K562 (cell line): ENCODE data around the gene HLTF. TPM values are rescaled to one million over a fixed set of nuclear protein-coding genes. Genes with fewer than 3 reads are reported as not detected.

ENCODE experiments used
- ATAC-seq: fragments of 200-7000 bp; cut with Tn5 transposase; 3 replicates; pipeline ENCODE4 v1.9.1; 2020; ENCODE audit warnings: moderate library complexity
- BruUV-seq: library from RNA; stranded (reverse); fragments of 400-500 nt; replicated peaks from 2 replicates; lab custom pipeline; 2021; lab: Mats Ljungman, UMichigan
- CTCF ChIA-PET: fragments of 300-600 bp; formaldehyde crosslinking; extraction: SDS; loops from one replicate; lab custom pipeline; 2021; ENCODE audit warnings: low intra/inter-chr PET ratio; lab: Yijun Ruan, JAX
- POLR2A ChIA-PET: fragments of 300-600, 350-650 bp; sonication (Branson Sonifier 250); formaldehyde crosslinking; extraction: SDS; loops from one replicate; lab custom pipeline; 2021; ENCODE audit warnings: antibody characterized with exemption, inconsistent platforms; lab: Yijun Ruan, JAX
- DNase-seq, 4 experiments: peaks; one replicate each; pipeline versions ENCODE4 v3.0.0 to v3.0.0-alpha.2; 2011 to 2018; ENCODE audit warnings: low spot score in 3 of 4, mixed read lengths in 3 of 4; ENCODE audit errors: extremely low read depth in 1 of 4
- FAIRE-seq: peaks from 2 replicates; lab custom pipeline; 2011; peaks lifted over from hg19 to GRCh38; lab: Jason Lieb, UNC
- H2AFZ ChIP-seq: 2 replicates; pipeline ENCODE4 v1.6.0; 2011; ENCODE audit warnings: low read depth, low read length, control low read depth, inconsistent platforms
- H3K27ac ChIP-seq: fragments of 200-600 bp; 3 replicates; pipeline ENCODE4 v1.8.0; 2011; ENCODE audit warnings: low read depth, mild to moderate bottlenecking, control low read depth, inconsistent platforms, low read length, moderate library complexity, mixed read lengths; ENCODE audit errors: extremely low read depth
- H3K27me3 ChIP-seq, 2 experiments: fragments of 300-600 bp in 1 of 2; 2 replicates in 1 of 2; 3 replicates in 1 of 2; pipeline versions ENCODE4 v1.6.0 to v1.8.0; 2011; ENCODE audit warnings: inconsistent platforms in 2 of 2, low read length in 2 of 2, mild to moderate bottlenecking in 1 of 2, mixed read lengths in 1 of 2, moderate library complexity in 1 of 2; ENCODE audit not compliant: control insufficient read depth in 2 of 2, insufficient read depth in 2 of 2
- H3K36me3 ChIP-seq: fragments of 300-600 bp; 3 replicates; pipeline ENCODE4 v1.8.0; 2011; ENCODE audit warnings: mild to moderate bottlenecking, low read length, inconsistent platforms; ENCODE audit not compliant: control insufficient read depth, insufficient read depth
- H3K4me1 ChIP-seq, 2 experiments: fragments of 200-600 bp in 1 of 2; replicated peaks in 1 of 2; 2 replicates in 1 of 2; 3 replicates in 1 of 2; pipeline versions ENCODE4 v1.5.1 to v1.8.0; 2011; ENCODE audit warnings: inconsistent platforms in 2 of 2, low read length in 2 of 2, mild to moderate bottlenecking in 1 of 2, mixed read lengths in 1 of 2, moderate library complexity in 1 of 2; ENCODE audit not compliant: control insufficient read depth in 2 of 2, insufficient read depth in 2 of 2
- H3K4me2 ChIP-seq: 2 replicates; pipeline ENCODE4 v1.6.1; 2011; ENCODE audit warnings: low read length, control low read depth, inconsistent platforms, mixed read lengths; ENCODE audit not compliant: insufficient read depth
- H3K4me3 ChIP-seq: fragments of 200-600 bp; sonication (generic), shearing (Covaris generic); 2 replicates; pipeline ENCODE4 v1.5.1; 2016; ENCODE audit warnings: control low read depth, inconsistent platforms
- H3K79me2 ChIP-seq: fragments of 200-600 bp; 3 replicates; pipeline ENCODE4 v1.8.0; 2011; ENCODE audit warnings: low read length, inconsistent platforms; ENCODE audit not compliant: control insufficient read depth, insufficient read depth
- H3K9ac ChIP-seq, 2 experiments: 2 replicates each; pipeline versions ENCODE4 v1.6.0 to v1.6.1; 2011; ENCODE audit warnings: low read depth in 2 of 2, low read length in 2 of 2, control low read depth in 1 of 2, inconsistent platforms in 1 of 2, mild to moderate bottlenecking in 1 of 2, mixed read lengths in 1 of 2; ENCODE audit not compliant: insufficient read depth in 1 of 2
- H3K9me1 ChIP-seq: one replicate; pipeline ENCODE4 v1.6.0; 2011; ENCODE audit warnings: inconsistent platforms, mild to moderate bottlenecking, low read length, moderate library complexity; ENCODE audit not compliant: control insufficient read depth, insufficient read depth
- H3K9me3 ChIP-seq: replicated peaks from 2 replicates; pipeline ENCODE4 v1.5.1; 2011; ENCODE audit warnings: low read depth, low read length, inconsistent platforms; ENCODE audit not compliant: control insufficient read depth, insufficient read depth
- H4K20me1 ChIP-seq: replicated peaks from 2 replicates; pipeline ENCODE4 v1.6.1; 2011; ENCODE audit warnings: low read length, inconsistent platforms, mixed read lengths; ENCODE audit not compliant: control insufficient read depth, insufficient read depth
- E2F3 ChIP-seq: fragments of 250-450 bp; sonication (Bioruptor Pico); IDR thresholded peaks from 2 replicates; pipeline ENCODE4 v1.4.0; 2020; ENCODE audit warnings: mild to moderate bottlenecking
- HDAC6 ChIP-seq: IDR thresholded peaks from 2 replicates; pipeline ENCODE4 v1.6.1; 2012; ENCODE audit warnings: low read depth, mild to moderate bottlenecking, control low read depth, inconsistent platforms, low read length, moderate library complexity
- MBD2 ChIP-seq: sonication (generic); IDR thresholded peaks from 2 replicates; pipeline ENCODE4 v1.6.1; 2016; ENCODE audit warnings: low read depth, borderline replicate concordance
- SMAD3 ChIP-seq: fragments of 450-650 bp; formaldehyde crosslinking; conservative IDR thresholded peaks from 2 replicates; pipeline ENCODE4 v1.4.0; 2020; ENCODE audit warnings: mild to moderate bottlenecking
- TAF7 ChIP-seq: fragments of 450-650 bp; IDR thresholded peaks from 2 replicates; pipeline ENCODE4 v1.6.1; 2016; ENCODE audit warnings: missing genetic modification characterization, missing compliant biosample characterization
- WGBS: fragments of 100-300 bp; shearing (Covaris generic); methylation state at CpG from one replicate; pipeline ENCODE4 v1.1.6; 2016; ENCODE audit warnings: low coverage, mixed read lengths; ENCODE audit not compliant: insufficient coverage; ENCODE audit errors: missing lambda C conversion rate; 5-methylcytosine and 5-hydroxymethylcytosine counted together
- in situ Hi-C: fragments of 300-500 bp; cut with MboI; formaldehyde crosslinking; loops from 4 replicates; pipeline ENCODE4 v1.15.0; 2018; ENCODE audit warnings: inconsistent platforms, mixed read lengths
- intact Hi-C: fragments of 100-400 bp; cut with micrococcal nuclease; formaldehyde crosslinking; loops from 2 replicates; pipeline ENCODE4 v1.14.2; 2022
- polyA plus RNA-seq, 8 experiments: library from polyadenylated mRNA; depleted of rRNA in 4 of 8; stranded (reverse) in 5 of 8; unstranded in 3 of 8; fragments of >200 nt; fragmentation: Nextera tagmentation in 2 of 8; fragmentation: Illumina TruSeq in 1 of 8; extraction: Ambion mirVana in 2 of 8; extraction: Trizol in 1 of 8; gene quantifications; 2 replicates each; pipeline versions ENCODE4 v1.2.1 to v1.2.3, GENCODE V29; 2011 to 2014; ENCODE audit warnings: inconsistent platforms in 1 of 8, missing spikeins in 1 of 8
- total RNA-seq, 7 experiments: library from RNA; depleted of rRNA in 6 of 7; stranded (reverse); fragments of >200 nt in 6 of 7; fragmentation: Illumina TruSeq in 2 of 7; extraction: Trizol in 2 of 7; gene quantifications; 2 replicates each; pipeline versions ENCODE4 v1.2.1 to v1.2.3, GENCODE V29; 2011 to 2021; ENCODE audit warnings: low replicate concordance in 1 of 7
- TF ChIP-seq, protein P1 (sequence below): fragments of 250-450 bp; sonication (Bioruptor Pico); IDR thresholded peaks from 2 replicates; pipeline ENCODE4 v1.4.0; 2020; ENCODE audit warnings: mild to moderate bottlenecking, moderate library complexity
- TF ChIP-seq, protein P2 (sequence below): fragments of 450-650 bp; formaldehyde crosslinking; IDR thresholded peaks from 2 replicates; pipeline ENCODE4 v1.4.0; 2020; ENCODE audit warnings: mild to moderate bottlenecking, moderate library complexity

Gene HLTF
- total and polyA plus RNA-seq, 9 of the 15 experiments (the other 6 are each of a cell fraction or from before 2014, with no cell fraction given) = 35.1 to 82.4 (median 50.4) TPM

DNA sequence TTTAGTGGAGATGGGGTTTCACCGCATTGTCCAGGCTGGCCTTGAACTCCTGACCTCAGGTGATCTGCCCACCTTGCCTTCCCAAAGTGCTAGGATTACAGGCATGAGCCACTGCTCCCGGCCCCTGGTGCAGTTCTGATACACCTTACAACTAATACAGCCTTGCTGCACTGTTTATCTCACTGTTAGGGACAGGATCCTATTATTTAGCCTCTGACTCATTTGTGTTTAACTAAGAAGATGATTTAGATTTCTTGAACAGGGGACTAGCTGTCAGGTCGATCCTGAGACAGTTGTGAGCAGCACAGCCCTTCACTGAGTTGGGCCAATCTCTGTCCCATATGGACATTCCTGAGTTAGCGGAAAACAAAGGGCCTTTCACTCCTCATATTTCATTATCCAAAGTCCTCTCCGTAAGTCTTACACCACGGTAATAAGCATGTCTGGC lies 75.8 kb downstream of the HLTF start:
- in situ Hi-C loops = no loop called here
- H3K9me1 ChIP-seq = no peaks in the 10 kb centered on the region
- H3K36me3 ChIP-seq = peaks cover 27% of the 10 kb centered on the region
- no peaks in the 10 kb centered on the region for H3K27me3 ChIP-seq
- no peaks in the 10 kb centered on the region for H4K20me1 ChIP-seq
- no peaks in the 10 kb centered on the region; a peak in 1 of 5 replicates for H3K4me1 ChIP-seq
- no peak overlapping the region for H3K9ac ChIP-seq
- H3K4me3 ChIP-seq = no peak overlapping the region
- no peaks in the 10 kb centered on the region for H3K9me3 ChIP-seq
- no peak for ATAC-seq
- intact Hi-C loops = no loop called here
- CTCF ChIA-PET = no interaction called here
- TF ChIP-seq MBD2 (no peak), SMAD3 (CRISPR knock-in tag) (no peak), HDAC6 (no peak), E2F3 (no peak), TAF7 (no peak)
- TF ChIP-seq, protein P1, sequence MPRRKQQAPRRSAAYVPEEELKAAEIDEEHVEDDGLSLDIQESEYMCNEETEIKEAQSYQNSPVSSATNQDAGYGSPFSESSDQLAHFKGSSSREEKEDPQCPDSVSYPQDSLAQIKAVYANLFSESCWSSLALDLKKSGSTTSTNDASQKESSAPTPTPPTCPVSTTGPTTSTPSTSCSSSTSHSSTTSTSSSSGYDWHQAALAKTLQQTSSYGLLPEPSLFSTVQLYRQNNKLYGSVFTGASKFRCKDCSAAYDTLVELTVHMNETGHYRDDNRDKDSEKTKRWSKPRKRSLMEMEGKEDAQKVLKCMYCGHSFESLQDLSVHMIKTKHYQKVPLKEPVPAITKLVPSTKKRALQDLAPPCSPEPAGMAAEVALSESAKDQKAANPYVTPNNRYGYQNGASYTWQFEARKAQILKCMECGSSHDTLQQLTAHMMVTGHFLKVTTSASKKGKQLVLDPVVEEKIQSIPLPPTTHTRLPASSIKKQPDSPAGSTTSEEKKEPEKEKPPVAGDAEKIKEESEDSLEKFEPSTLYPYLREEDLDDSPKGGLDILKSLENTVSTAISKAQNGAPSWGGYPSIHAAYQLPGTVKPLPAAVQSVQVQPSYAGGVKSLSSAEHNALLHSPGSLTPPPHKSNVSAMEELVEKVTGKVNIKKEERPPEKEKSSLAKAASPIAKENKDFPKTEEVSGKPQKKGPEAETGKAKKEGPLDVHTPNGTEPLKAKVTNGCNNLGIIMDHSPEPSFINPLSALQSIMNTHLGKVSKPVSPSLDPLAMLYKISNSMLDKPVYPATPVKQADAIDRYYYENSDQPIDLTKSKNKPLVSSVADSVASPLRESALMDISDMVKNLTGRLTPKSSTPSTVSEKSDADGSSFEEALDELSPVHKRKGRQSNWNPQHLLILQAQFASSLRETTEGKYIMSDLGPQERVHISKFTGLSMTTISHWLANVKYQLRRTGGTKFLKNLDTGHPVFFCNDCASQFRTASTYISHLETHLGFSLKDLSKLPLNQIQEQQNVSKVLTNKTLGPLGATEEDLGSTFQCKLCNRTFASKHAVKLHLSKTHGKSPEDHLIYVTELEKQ (CRISPR knock-in tag) = no peak
- TF ChIP-seq, protein P2, sequence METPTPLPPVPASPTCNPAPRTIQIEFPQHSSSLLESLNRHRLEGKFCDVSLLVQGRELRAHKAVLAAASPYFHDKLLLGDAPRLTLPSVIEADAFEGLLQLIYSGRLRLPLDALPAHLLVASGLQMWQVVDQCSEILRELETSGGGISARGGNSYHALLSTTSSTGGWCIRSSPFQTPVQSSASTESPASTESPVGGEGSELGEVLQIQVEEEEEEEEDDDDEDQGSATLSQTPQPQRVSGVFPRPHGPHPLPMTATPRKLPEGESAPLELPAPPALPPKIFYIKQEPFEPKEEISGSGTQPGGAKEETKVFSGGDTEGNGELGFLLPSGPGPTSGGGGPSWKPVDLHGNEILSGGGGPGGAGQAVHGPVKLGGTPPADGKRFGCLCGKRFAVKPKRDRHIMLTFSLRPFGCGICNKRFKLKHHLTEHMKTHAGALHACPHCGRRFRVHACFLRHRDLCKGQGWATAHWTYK (CRISPR knock-in tag) = no peak
- TF ChIP-seq, all 486 proteins: peak for 0
- no peak overlapping the region for H2AFZ ChIP-seq
- no peak overlapping the region for H3K27ac ChIP-seq
- WGBS = 64% methylated on average over 6 of the region's 6 CpGs
- POLR2A ChIA-PET = no interaction called here
- FAIRE-seq = no peak
- BruUV-seq = no TSS peak
- no peak overlapping the region for H3K4me2 ChIP-seq
- H3K79me2 ChIP-seq = no peaks in the 10 kb centered on the region
- no peak for DNase-seq
